HG03196 (cell line): ENCODE data around the gene PAIP1.
A peak's percentile ranks its signal among the peaks of the same experiment; 100 is the strongest.
"Not testable (repeated sequence)": the region's sequence is repeated elsewhere in the genome, so short reads cannot be mapped to it uniquely, and the experiment has no call there.

Experiments used
- ATAC-seq: cut with Tn5 transposase; IDR thresholded peaks from one replicate; pipeline ENCODE4 v1.9.1; 2021; ENCODE audit not compliant: unreplicated experiment

PAIP1 gene, protein sequence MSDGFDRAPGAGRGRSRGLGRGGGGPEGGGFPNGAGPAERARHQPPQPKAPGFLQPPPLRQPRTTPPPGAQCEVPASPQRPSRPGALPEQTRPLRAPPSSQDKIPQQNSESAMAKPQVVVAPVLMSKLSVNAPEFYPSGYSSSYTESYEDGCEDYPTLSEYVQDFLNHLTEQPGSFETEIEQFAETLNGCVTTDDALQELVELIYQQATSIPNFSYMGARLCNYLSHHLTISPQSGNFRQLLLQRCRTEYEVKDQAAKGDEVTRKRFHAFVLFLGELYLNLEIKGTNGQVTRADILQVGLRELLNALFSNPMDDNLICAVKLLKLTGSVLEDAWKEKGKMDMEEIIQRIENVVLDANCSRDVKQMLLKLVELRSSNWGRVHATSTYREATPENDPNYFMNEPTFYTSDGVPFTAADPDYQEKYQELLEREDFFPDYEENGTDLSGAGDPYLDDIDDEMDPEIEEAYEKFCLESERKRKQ

DNA sequence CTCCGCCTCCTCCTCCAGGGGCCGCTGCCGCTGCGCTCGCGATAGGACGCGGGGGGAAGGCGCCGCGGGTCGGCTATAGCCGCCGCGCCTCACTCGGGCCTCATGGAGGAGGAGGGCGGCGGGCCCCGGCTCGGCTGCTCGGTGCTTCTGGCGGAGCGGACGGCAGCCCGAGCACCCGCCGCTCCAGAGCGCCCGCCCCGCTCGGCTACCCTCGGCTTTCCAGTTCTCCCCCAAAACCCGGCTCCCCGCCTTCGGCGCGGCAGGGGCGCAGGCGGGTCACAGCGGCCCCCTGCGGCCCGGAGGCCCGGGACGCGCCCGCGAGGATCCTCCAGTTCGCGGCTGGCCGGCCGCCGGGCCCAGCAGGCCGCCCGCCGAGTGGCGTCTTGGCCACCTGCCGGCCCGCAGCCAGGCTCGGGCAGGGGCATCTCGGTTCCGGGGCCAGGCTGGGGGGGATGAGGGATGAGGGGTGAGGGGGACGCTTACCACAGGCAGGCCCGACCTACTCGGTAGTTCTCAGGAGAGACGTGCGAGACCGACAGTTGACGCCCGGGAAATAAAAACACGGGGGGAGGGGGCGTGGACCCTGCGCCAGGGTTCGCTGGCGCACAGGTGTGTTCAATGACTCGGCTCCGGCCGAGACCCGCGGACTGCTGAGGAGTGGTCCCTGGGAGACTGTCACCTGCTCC lies at the start of gene PAIP1:
TSS of gene PAIP1 (minus strand) at position 221 of the 686 bp plus-strand sequence. CDS start 231 bp downstream, outside the sequence.
- ATAC-seq: peak; percentile 82

DNA sequence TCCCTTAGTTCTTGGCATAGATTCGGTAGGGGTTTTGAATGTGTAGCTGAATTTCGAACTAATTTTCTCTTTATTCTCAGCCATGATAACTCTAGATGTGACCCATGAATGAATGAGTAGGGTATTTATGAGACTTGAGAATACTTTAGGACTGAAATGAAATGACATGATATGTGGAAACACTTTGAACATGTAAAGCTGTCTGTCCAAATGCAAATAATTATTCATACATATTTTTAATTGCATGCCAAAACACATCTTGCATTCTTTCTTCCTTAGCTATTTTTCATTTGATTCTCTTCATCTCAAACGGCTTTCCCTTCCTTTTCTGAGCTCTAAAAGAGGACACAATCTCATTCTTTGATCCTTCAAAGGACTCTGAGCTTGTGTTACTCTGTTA lies 49.5 kb upstream of the PAIP1 start:
- no peak for ATAC-seq

DNA sequence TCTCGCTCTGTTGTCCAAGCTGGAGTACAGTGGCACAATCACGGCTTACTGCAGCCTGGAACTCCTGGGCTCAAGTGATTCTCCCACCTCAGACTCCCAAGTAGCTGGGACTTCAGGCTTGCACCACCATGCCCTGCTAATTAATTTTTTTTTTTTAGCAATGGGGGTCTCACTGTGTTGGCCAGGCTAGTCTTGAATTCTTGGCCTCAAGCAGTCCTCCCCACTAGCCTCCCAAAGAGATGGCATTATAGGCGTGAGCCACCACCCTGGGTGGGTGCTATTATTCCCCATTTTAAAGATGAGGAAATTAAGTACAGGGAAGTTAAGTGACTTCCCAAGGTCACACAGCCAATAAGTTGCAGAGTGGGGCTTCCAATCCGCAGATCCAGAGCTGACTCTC lies 47.8 kb upstream of the PAIP1 start:
- ATAC-seq: no peak

DNA sequence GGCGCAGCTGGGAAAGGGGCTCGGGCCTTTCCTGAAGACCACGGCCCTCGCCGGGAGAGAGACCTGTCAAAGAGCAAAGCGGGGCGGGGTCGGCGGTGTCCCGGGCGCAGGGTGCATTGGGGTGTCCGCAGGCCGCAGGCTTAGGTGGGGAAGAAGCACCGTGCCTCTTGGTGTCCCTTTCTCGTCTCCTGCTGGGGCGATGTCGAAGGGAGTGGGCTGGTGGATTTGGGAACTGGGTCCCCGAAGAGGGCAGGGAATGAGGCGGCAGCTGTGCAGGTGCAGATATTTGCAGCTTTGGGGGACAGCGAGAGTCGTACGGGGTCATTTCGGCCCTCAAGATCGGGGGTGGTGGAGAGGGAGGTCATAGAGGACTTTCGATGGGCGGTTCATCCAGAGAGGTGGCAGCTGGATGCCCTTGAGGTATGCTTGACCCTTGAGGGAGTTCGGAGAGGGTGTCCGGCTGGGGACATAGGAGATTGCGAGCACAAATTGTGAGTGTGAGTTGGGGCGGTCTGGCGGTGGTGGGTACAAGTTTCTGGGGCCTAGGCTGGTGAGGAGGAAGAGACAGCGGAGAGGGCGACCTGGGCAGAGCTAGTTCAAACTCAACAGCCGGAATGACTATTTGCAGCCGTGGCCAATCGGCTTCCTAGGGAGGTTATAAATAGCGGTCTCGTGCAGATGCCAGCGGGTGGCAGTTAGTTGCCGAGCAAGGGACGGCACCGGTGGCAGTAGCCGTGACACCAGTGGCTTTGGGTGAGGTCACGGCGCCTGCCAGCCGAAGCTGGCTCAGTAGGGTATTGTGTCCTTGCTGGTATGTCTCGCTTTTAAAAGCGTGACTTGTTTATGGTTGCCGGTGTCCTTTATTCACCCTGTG lies 46.7 kb upstream of the PAIP1 start:
- ATAC-seq: peak; percentile 67

DNA sequence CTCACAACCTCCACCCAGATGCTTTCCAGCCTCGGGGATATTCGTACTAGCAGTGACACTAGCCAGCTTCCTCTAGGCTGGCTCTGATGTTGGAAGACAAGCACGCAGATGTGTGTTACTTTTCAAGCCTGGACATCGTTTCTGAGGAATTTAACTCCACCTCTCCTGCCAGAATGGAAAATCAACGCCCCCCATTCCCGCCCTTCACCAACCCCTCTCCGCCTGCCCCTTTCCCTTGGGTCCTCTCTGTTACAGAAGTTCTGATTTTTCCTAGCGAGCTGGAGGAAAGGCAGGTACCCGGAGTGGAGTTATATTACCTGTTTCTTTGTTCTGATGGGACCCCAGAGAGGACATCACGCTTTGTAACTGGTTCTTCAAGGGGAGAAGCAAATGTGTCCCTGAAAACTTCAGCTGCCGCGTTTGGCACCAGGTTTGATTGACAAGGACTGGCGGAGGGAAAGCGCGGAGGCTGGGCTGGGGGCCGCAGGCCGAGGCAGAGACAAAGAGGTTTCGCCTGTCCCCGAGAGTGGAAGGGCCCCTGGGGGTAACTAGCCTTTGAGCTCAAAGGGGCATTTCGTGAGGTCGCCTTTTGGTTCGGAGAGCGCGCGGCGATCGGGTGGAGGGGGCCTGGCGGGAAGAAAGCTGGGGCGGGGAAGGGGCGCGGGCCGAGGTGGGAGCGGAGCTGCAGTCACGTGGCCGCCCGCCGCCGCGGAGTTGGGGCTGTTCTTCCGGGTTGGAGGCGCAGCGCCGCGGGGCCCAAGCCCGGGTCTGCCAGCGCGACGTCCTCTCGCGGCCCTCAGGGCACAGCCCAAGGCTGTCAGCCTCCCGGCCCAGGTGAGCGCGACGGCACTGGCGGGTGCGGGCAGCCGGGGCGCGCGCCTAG lies 45.8 kb upstream of the PAIP1 start, which contains the start of gene NNT:
TSS of gene NNT (plus strand) at position 720 of the 883 bp plus-strand sequence. CDS start 6,016 bp downstream, outside the sequence.
- peak; percentile 68 for ATAC-seq

DNA sequence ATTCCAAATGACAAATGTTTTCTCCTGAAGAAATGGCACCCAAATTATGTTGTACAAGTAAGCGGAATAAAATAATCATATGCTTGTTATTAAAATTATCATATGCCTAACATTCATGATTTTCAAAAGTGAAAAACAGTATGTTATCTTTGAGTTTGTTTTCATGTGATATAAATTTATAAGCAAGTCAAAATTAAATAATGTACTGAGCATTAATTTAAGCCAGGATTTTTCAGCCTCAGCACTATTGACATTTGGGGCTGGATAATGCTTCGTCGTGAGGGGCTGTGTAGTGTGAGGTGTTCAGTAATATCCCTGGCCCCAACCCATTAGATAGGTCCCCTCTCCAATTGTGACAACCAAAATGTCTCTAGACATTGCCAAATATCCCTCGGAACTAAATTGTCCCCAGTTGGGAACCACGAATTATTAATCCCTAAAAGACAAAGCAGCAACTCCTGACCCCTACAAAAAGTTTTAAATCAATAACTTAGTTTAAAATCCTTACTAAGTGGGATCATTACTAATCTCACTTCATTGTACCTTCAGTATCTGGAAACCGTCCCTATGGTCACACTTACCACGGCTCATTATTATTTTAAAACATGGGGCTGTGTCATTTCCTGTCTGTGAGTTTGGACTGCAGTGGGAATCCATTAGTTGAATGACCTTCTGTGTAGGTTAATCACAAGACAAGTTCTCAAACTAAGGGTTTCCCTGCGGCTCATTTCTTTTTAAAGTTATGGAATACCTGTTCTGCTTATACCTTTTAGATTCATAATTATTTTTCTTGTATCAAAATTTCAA lies 44.8 kb upstream of the PAIP1 start:
- ATAC-seq: peak; percentile 30

DNA sequence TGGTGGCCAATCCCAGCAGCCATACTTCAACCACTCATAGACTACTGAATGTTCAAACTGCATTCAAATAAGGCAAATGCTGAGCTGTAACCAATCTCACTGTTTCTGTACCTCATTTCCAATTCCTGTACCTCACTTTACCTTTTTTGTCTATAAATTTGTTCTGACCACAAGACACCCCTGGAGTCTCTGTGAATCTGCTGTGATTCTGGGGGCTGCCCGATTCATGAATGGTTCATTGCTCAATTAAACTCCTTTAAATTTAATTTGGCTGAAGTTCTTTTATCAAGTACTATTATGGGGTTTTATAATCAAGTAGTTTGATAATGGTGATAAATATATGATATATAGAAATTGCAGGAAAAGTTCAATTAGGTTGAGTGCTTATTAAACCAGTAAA lies 42.0 kb upstream of the PAIP1 start:
- ATAC-seq: not testable (repeated sequence)

DNA sequence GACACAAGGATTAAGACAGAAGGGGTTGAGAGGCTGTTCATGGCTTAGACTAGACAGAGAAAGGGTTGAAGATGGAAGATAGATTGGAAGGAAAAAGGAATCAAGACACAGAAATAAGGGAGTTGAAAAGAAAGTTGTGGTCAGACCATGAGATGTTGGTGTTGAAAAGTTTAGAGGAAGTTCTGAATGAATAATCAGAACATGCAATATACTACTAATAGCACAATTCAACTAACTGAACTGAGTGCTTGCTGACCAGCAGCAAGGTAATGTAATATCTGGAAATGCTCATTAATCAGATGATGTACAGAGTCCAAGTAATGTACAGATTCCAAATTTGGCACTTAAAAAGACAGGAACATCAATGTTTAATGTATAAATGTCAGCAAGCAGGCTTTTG lies 35.5 kb upstream of the PAIP1 start:
- ATAC-seq: no peak

DNA sequence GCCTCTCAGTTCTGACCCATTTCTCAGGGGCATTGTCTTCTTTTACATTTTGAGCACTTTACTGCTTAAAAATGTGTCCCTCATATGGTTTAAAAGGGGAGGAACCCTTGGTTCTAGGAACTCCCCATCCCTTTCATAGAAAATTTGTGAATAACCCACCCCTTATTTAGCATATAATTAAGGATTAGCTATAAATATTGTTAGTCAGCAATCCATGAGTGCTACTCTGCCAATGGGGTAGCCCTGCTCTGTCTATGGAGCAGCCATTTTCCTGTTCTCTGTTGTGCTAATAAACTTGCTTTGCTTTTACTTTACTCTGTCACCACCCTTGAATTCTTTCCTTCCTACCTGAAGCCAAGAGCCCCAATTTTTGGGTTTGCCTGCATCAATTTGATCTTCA lies 33.8 kb upstream of the PAIP1 start:
- no peak for ATAC-seq

DNA sequence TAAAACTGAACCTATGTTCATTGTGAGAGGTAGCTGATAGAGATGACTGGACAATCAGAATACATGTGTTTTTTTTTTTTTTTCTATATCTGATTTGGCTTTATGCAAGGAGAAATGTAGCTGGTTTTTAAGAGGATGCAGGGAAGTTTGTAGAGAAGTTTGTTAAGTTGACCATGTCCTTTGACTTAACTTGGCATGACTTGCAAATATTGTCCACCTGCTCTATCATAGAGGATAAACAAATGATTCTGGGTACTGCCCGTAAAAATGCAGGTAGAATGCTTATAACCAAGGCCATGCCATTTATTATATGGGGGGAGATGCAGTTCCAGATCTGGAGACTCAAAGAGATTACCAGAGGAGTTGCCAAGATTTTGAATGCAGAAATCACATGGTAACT lies 32.4 kb upstream of the PAIP1 start:
- ATAC-seq: no peak

DNA sequence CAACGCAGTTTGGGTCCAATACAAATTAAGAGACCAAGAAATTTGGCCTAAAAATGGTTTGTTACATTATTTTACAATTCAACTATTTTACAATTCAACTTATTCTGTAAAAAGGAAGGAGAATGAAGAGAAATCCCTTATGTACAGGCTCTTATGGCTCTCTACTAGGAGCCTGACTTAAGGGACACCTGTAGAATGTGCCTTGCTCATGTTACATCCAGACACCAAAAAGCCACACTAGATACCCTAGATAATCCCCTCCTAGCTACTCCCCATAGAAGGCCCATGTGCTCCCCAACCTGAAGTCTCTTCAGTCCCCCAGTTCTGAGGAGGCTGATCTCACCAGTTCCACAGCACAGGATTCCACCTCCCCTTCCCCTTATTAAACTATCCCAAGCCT lies 32.0 kb upstream of the PAIP1 start:
- no peak for ATAC-seq

DNA sequence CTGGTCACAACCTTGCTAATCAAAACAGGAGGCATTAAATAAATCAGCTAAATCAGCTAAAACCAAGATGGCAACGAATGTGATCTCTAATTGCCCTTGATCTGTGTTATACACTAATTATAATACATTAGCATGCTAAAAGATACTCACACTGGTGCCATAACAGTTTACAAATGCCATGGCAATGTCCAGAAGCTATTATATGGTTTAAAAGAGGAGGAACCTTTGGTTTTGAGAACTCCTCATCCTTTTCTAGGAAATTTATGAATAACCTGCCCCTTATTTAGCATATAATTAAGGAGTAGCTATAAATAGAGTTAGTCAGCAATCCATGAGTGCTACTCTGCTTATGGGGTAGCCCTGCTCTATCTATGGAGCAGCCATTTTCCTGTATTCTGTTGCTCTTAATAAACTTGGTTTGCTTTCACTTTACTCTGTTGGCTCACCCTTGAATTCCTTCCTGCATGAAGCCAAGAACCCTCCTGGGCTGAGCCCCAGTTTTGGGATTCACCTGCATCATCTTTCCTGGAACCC lies 27.4 kb upstream of the PAIP1 start:
- ATAC-seq: no peak

DNA sequence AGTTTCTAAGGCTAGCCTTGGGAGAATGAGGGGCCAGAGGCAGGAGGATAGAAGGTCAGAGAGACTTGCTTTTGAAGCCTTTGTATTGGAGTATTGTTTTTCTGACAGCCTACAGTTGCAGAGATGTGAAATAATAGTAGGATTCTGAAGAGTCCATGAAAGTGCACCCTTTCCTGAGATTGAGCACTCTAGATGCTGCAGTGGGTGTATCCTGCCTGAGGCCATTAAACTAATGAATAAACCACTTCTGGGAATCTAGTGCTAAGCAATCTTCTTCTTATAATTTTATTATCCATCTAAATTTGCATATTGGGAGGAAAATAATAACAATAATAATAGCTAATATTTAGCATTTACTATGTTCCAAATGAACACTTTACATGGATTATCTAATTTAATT lies 26.8 kb upstream of the PAIP1 start:
- no peak for ATAC-seq

DNA sequence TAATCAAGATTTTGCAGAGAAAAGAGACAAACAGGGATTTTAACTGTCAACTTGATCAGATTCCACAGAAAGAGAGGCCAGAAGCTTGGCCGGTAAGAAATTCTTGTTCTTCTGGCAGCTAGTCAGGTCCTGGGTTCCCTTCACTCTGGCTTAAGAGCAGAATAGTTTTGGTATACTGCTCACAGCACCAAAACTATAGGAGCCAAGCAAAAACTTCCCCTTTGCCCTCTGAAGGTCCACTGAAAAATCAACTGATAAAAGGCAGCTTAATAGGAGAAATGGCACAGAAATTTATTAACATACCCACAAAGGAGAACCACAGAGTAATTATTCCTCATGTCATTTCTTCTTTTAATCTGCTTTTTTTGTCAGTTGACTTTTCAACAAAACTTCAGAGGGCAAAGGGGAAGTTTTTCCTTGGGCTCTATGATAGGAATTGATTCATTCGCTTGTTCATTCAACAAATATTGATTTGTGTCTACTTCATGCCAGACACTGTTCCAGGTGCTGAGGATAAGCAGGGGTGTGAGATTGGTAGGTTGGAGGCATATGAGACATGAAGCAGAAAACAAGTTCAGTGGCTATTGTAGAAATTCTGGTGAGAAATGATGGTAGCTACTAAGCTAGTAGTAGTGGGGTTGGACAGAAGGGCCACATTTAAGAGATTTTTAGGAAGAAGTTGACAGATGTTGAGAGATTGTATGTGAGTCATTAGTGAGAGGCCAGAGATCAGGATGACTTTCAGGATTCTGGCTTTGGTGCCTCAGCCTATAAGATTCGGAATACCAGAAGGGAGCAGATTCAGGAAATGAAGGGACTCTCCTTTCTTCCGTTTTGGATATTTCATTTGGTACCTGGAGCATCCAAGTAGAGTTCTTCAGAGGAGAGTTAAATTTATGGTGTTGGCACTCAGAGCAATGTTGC lies 25.5 kb upstream of the PAIP1 start:
- no peak for ATAC-seq

DNA sequence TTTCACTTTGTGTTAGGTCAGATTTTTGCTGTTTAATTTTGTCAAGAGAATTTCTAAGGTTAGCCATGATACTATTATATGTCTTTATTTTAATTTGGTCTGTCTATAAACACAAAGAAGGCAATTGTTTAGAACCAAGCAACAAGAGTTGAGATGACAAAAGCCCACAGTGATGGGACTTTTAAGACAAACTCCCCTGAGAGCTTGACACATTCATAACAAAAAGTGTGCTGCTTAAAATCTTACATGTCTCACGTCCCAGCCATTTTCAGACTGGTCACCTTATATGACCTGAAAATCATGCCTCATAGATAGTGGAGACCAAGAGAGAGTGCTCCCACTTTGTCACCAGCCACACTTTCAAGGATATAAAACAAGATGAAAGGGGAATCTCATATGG lies 24.5 kb upstream of the PAIP1 start:
- ATAC-seq: no peak

DNA sequence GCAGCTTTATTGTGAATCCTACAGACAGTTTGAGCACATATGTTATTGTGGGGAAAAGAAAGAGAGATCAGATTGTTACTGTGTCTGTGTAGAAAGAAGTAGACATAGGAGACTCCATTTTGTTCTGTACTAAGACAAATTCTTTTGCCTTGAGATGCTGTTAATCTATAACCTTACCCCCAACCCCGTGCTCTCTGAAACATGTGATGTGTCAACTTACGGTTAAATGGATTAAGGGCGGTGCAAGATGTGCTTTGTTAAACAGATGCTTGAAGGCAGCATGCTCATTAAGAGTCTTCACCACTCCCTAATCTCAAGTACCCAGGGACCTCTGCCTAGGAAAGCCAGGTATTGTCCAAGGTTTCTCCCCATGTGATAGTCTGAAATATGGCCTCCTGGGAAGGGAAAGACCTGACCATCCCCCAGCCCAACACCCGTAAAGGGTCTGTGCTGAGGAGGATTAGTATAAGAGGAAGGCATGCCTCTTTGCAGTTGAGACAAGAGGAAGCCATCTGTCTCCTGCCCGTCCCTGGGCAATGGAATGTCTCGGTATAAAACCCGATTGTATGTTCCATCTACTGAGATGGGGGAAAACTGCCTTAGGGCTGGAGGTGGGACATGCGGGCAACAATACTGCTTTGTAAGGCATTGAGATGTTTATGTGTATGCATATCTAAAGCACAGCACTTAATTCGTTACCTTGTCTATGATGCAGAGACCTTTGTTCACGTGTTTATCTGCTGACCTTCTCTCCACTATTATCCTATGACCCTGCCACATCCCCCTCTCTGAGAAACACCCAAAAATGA lies 23.7 kb upstream of the PAIP1 start:
- ATAC-seq: not testable (repeated sequence)

DNA sequence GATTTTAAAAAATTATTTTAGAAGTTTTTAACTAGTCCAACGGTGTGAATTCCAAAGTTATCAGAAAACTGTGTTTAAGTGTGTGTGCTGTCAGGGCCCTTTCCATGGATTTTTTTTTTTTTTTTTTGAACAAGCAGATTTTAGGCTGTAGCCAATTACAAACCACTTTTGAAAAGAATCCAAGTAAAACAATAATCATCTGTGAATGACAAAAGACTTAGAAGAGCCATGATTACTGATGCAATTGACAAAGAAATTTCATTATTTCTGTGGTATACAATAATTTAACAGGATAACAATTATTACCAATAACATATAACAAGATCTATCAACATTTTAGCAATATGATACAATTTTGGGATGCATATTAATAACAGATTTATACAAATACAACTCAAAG lies 16.2 kb upstream of the PAIP1 start:
- no peak for ATAC-seq
